Neuronal stem cell (in vitro differentiated cells): Measurements from ENCODE around the gene SEMA6A.

Source experiments
- DNase-seq: peaks from one replicate; pipeline ENCODE4 v3.0.0-alpha.2; 2013; ENCODE audit warnings: low spot score
- H2AFZ ChIP-seq: one replicate; pipeline ENCODE4 v1.6.1; 2013; ENCODE audit warnings: mild to moderate bottlenecking, low read length, inconsistent platforms
- H2AK5ac ChIP-seq: 2 replicates; pipeline ENCODE4 v1.6.1; 2013; ENCODE audit warnings: low read depth, mild to moderate bottlenecking, inconsistent platforms, low read length, moderate library complexity, mixed read lengths
- H2BK120ac ChIP-seq: 2 replicates; pipeline ENCODE4 v1.6.1; 2013; ENCODE audit warnings: low read depth, mild to moderate bottlenecking, inconsistent platforms, low read length, moderate library complexity, mixed read lengths
- H2BK12ac ChIP-seq: one replicate; pipeline ENCODE4 v1.6.1; 2013; ENCODE audit warnings: low read length, inconsistent platforms
- H2BK15ac ChIP-seq: 2 replicates; pipeline ENCODE4 v1.6.1; 2013; ENCODE audit warnings: mild to moderate bottlenecking, low read length, inconsistent platforms, mixed read lengths
- H2BK5ac ChIP-seq: one replicate; pipeline ENCODE4 v1.6.1; 2013; ENCODE audit warnings: inconsistent platforms, mild to moderate bottlenecking, low read length, moderate library complexity
- H3K14ac ChIP-seq: one replicate; pipeline ENCODE4 v1.6.1; 2013; ENCODE audit warnings: low read length, inconsistent platforms
- H3K18ac ChIP-seq: 2 replicates; pipeline ENCODE4 v1.6.1; 2013; ENCODE audit warnings: low read length, inconsistent platforms
- H3K23ac ChIP-seq: 2 replicates; pipeline ENCODE4 v1.6.1; 2013; ENCODE audit warnings: low read depth, mild to moderate bottlenecking, mixed read lengths, low read length, inconsistent platforms; ENCODE audit not compliant: poor library complexity
- H3K27ac ChIP-seq: replicated peaks from 3 replicates; pipeline ENCODE4 v1.5.1; 2013; ENCODE audit warnings: low read length, inconsistent platforms
- H3K27me3 ChIP-seq, 3 experiments: 2 replicates each; pipeline ENCODE4 v1.6.1; 2013; ENCODE audit warnings: low read length in 3 of 3, mild to moderate bottlenecking in 2 of 3, inconsistent platforms in 1 of 3, low read depth in 1 of 3, mixed read lengths in 1 of 3, moderate library complexity in 1 of 3; ENCODE audit not compliant: control insufficient read depth in 3 of 3, insufficient read depth in 3 of 3
- H3K36me3 ChIP-seq, 2 donors: replicated peaks in 1 of 2; 2 replicates each; pipeline ENCODE4 v1.6.1; 2013; ENCODE audit warnings: low read length in 2 of 2; ENCODE audit not compliant: control insufficient read depth in 2 of 2, insufficient read depth in 2 of 2
- H3K4ac ChIP-seq: 2 replicates; pipeline ENCODE4 v1.6.1; 2013; ENCODE audit warnings: inconsistent platforms, mild to moderate bottlenecking, low read length, moderate library complexity
- H3K4me1 ChIP-seq, 2 donors: 1 replicate in 1 of 2; 2 replicates in 1 of 2; pipeline ENCODE4 v1.6.1; 2013; ENCODE audit warnings: low read length in 2 of 2, low read depth in 1 of 2; ENCODE audit not compliant: control insufficient read depth in 2 of 2, insufficient read depth in 1 of 2
- H3K4me2 ChIP-seq: one replicate; pipeline ENCODE4 v1.6.1; 2013; ENCODE audit warnings: mild to moderate bottlenecking, low read length, inconsistent platforms; ENCODE audit not compliant: insufficient read depth, poor library complexity, severe bottlenecking
- H3K4me3 ChIP-seq, 2 donors: 2 replicates each; pipeline ENCODE4 v1.5.1; 2013; ENCODE audit warnings: low read length in 2 of 2, mild to moderate bottlenecking in 2 of 2, inconsistent platforms in 1 of 2, moderate library complexity in 1 of 2
- H3K79me1 ChIP-seq: one replicate; pipeline ENCODE4 v1.6.1; 2013; ENCODE audit warnings: low read depth, mild to moderate bottlenecking, inconsistent platforms, low read length, moderate library complexity
- H3K9ac ChIP-seq: one replicate; pipeline ENCODE4 v1.6.1; 2013; ENCODE audit warnings: mild to moderate bottlenecking, low read depth, low read length, inconsistent platforms; ENCODE audit not compliant: poor library complexity
- H3K9me3 ChIP-seq, 2 donors: replicated peaks in 1 of 2; 2 replicates each; pipeline versions ENCODE3 to v1.6.1; 2013; ENCODE audit warnings: low read length in 2 of 2, mild to moderate bottlenecking in 2 of 2, inconsistent platforms in 1 of 2, low read depth in 1 of 2, mixed read lengths in 1 of 2, moderate library complexity in 1 of 2; ENCODE audit not compliant: control insufficient read depth in 2 of 2, insufficient read depth in 1 of 2
- H4K8ac ChIP-seq: one replicate; pipeline ENCODE4 v1.6.1; 2013; ENCODE audit warnings: low read depth, mild to moderate bottlenecking, inconsistent platforms, low read length, moderate library complexity
- H4K91ac ChIP-seq: one replicate; pipeline ENCODE4 v1.6.1; 2013; ENCODE audit warnings: low read length, low read depth, mild to moderate bottlenecking, inconsistent platforms; ENCODE audit not compliant: poor library complexity
- WGBS, 2 donors: extraction: QIAGEN DNeasy Blood & Tissue Kit; methylation state at CpG; one replicate each; pipeline ENCODE4 v1.1.7; 2013; ENCODE audit warnings: missing lambda C conversion rate in 2 of 2, mixed read lengths in 1 of 2; ENCODE audit not compliant: insufficient read length in 2 of 2, insufficient replicate concordance in 1 of 2; ENCODE audit errors: extremely low coverage in 2 of 2; 5-methylcytosine and 5-hydroxymethylcytosine counted together

The SEMA6A gene

DNA sequence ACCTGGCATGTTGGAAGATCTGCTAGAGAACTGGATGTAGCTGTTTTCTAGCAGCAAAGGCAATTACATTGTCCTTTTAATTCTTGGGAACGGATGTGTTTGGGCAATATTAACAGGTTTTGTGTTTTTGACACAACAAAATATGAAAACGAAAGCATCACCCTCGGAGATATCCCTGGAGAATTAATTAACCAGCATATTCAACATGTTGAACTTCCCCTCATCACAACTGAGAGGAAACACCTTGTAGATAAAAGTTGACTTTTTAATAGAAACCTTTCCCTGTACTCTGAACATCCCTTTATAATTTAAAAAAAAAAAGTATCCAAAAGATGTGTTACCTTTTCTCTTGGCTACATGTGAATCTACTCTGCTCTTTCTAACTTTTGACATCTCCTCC lies 13.0 kb downstream of the SEMA6A start:
- Histone ChIP-seq H3K27ac (no peak overlapping the region), H4K91ac (no peak overlapping the region), H3K4me2 (no peak overlapping the region), H3K36me3 (no peaks in the 10 kb centered on the region), H3K9me3 (no peaks in the 10 kb centered on the region), H2AK5ac (no peak overlapping the region), H2BK15ac (no peak overlapping the region), H3K4me1 (peaks cover 12 to 20% of the 10 kb centered on the region in 2 donors), H4K8ac (no peak overlapping the region), H3K23ac (no peak overlapping the region), H3K9ac (no peak overlapping the region), H3K4me3 (no peak overlapping the region), H3K18ac (no peak overlapping the region), H2AFZ (no peak overlapping the region), H3K4ac (no peak overlapping the region), H3K27me3 (no peaks in the 10 kb centered on the region), H3K14ac (no peak overlapping the region), H2BK120ac (no peak overlapping the region), H2BK12ac (no peak overlapping the region), H2BK5ac (no peak overlapping the region), H3K79me1 (peaks cover 3% of the 10 kb centered on the region)
- WGBS, 2 donors = no CpG with 5 or more reads among the region's 3 CpGs
- DNase-seq = no peak

DNA sequence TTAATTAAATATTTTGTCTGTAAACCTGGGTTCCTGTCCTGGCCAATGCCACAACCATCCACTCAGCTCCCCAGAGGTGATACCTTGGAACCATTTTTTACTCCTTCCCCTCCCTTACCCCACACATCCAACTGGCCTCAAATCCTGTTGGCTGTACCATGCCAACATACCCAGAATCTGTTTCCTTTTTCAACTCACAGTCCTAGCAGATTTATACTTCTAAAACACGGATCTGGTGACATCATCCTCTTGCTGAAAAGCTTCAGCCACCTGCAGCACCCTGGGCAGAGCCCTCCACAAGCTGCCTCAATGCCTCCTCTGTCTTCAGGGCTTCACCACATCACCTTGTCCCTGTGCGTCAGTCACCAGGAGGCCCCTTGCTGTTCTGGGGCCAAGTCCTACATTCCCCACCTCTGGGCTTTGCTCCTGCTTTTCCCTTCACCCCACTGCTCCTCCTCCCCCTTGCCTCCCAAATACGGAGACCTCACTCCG lies 14.9 kb downstream of the SEMA6A start:
- Histone ChIP-seq H3K9me3 (no peaks in the 10 kb centered on the region), H3K79me1 (peaks cover 3% of the 10 kb centered on the region), H2BK15ac (no peak overlapping the region), H2AK5ac (no peak overlapping the region), H3K9ac (no peak overlapping the region), H3K14ac (no peak overlapping the region), H3K23ac (no peak overlapping the region), H4K8ac (no peak overlapping the region), H3K4me3 (no peak overlapping the region), H3K4me1 (peaks cover 0 to 20% of the 10 kb centered on the region in 2 donors), H2AFZ (no peak overlapping the region), H2BK12ac (no peak overlapping the region), H3K36me3 (no peaks in the 10 kb centered on the region), H2BK120ac (no peak overlapping the region), H3K18ac (peak overlapping the region; percentile 46), H3K27me3 (no peaks in the 10 kb centered on the region), H4K91ac (no peak overlapping the region), H3K4me2 (no peak overlapping the region), H3K4ac (no peak overlapping the region), H3K27ac (peak overlapping the region; percentile 59), H2BK5ac (no peak overlapping the region)
- no peak for DNase-seq
- WGBS, 2 donors = no CpG with 5 or more reads among the region's 4 CpGs

DNA sequence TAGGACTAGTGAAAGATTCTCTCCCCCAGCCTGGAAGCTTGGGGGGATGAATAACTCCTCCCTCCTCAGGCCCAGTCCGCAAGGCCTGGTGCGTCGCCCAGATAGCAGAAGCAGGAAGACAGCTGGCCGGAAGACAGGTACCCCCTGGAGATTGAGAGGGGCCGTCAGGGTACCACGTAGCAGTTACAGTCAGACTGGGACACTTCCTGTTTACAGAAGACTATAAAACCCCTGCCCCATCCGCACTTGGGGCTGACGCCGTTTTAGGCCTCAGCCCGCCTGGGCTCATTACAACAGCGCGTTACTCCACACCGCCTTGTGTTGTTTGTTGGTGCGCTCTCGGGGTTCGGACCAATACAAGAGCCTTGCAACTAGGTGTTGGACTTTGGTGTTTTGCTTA lies 15.4 kb downstream of the SEMA6A start:
- no peak overlapping the region for H4K8ac ChIP-seq
- H3K27ac ChIP-seq = peak overlapping the region; percentile 59
- no peak overlapping the region for H2BK5ac ChIP-seq
- H3K27me3 ChIP-seq = no peaks in the 10 kb centered on the region
- H2BK15ac ChIP-seq = no peak overlapping the region
- H3K4ac ChIP-seq = no peak overlapping the region
- WGBS, 2 donors = no CpG with 5 or more reads among the region's 16 CpGs
- no peaks in the 10 kb centered on the region for H3K9me3 ChIP-seq
- H3K4me1 ChIP-seq = peaks cover 0 to 19% of the 10 kb centered on the region in 2 donors
- H3K18ac ChIP-seq = no peak overlapping the region
- H3K4me3 ChIP-seq = no peak overlapping the region
- peaks cover 3% of the 10 kb centered on the region for H3K79me1 ChIP-seq
- H3K4me2 ChIP-seq = no peak overlapping the region
- H3K9ac ChIP-seq = no peak overlapping the region
- no peak overlapping the region for H2AFZ ChIP-seq
- no peak for DNase-seq
- no peak overlapping the region for H3K14ac ChIP-seq
- H3K36me3 ChIP-seq = no peaks in the 10 kb centered on the region
- no peak overlapping the region for H3K23ac ChIP-seq
- H2BK12ac ChIP-seq = no peak overlapping the region
- no peak overlapping the region for H4K91ac ChIP-seq
- H2BK120ac ChIP-seq = no peak overlapping the region
- H2AK5ac ChIP-seq = no peak overlapping the region

DNA sequence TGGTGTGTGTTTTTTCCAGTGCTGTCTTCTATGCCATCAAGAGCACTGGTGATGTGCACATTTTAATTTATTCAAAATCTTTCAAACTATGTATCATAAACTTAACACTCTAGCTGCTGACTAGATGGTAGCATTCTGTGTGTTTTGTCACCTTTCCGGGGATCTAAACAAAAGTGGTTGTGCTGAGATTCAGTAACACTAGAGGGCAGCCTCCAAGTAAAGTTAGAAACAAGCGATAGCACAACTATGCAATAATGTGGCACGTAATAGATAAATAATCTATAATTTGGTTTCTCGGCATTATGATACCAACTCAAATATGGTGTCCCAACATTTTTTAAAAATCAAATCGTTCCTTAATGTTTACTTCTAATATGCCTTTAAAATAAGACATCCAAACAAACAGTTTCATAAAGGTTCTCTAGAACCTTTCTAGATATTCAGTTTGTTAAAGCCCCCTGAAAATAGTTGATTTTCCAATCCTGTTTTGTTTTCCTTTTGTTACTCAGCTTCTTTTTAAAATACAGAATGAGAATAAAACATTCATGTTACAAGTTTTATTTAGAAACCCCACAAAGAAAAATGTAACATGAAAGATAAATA lies 16.9 kb downstream of the SEMA6A start:
- Histone ChIP-seq H2BK5ac (no peak overlapping the region), H3K4me1 (peaks cover 6 to 19% of the 10 kb centered on the region in 2 donors), H3K23ac (no peak overlapping the region), H2BK120ac (no peak overlapping the region), H3K27me3 (no peaks in the 10 kb centered on the region), H2AFZ (no peak overlapping the region), H4K8ac (no peak overlapping the region), H3K9me3 (no peaks in the 10 kb centered on the region), H3K4me3 (no peak overlapping the region), H3K27ac (no peak overlapping the region), H3K36me3 (no peaks in the 10 kb centered on the region), H3K14ac (no peak overlapping the region), H3K9ac (no peak overlapping the region), H3K4me2 (no peak overlapping the region), H2BK15ac (no peak overlapping the region), H4K91ac (no peak overlapping the region), H2AK5ac (no peak overlapping the region), H3K4ac (no peak overlapping the region), H2BK12ac (no peak overlapping the region), H3K18ac (no peak overlapping the region), H3K79me1 (peaks cover 3% of the 10 kb centered on the region)
- no peak for DNase-seq
- no CpG with 5 or more reads among the region's 5 CpGs for WGBS, 2 donors
